ENCODE data around the gene PLCB1.

The PLCB1 gene

GRCh38 chr20:8714206-8714605, 582.1 kb downstream of the PLCB1 start:
- Histone ChIP-seq H2AK5ac (ENCODE audit: low read depth, low read length) (no peak overlapping the region), H3K27me3 (ENCODE audit: control insufficient read depth in 3 of 3, insufficient read depth in 3 of 3, low read depth in 1 of 3, low read length in 3 of 3) (no peaks in the 10 kb centered on the region), H2BK15ac (ENCODE audit: low read length) (no peak overlapping the region), H3K23ac (ENCODE audit: low read depth, low read length, poor library complexity) (no peak overlapping the region), H2BK5ac (ENCODE audit: low read length) (no peak overlapping the region), H4K8ac (ENCODE audit: low read depth, low read length) (no peak overlapping the region), H2AFZ (ENCODE audit: low read length) (no peak overlapping the region), H3K27ac (replicated peaks; ENCODE audit: low read length) (no peak overlapping the region), H2BK120ac (ENCODE audit: low read depth, low read length) (no peak overlapping the region), H3K36me3 (replicated peaks in 1 of 2; ENCODE audit: control insufficient read depth in 2 of 2, insufficient read depth in 2 of 2, low read length in 2 of 2) (peaks cover 0 to 3% of the 10 kb centered on the region in 2 donors), H3K4me3 (ENCODE audit: low read length in 2 of 2) (no peak overlapping the region), H3K4ac (ENCODE audit: low read length) (no peak overlapping the region), H3K9ac (ENCODE audit: low read depth, low read length, poor library complexity) (no peak overlapping the region), H3K18ac (ENCODE audit: low read length) (no peak overlapping the region), H3K4me1 (ENCODE audit: control insufficient read depth in 2 of 2, insufficient read depth in 1 of 2, low read depth in 1 of 2, low read length in 2 of 2) (no peaks in the 10 kb centered on the region), H3K79me1 (ENCODE audit: low read depth, low read length) (no peaks in the 10 kb centered on the region), H3K4me2 (ENCODE audit: insufficient read depth, low read length, poor library complexity, severe bottlenecking) (no peak overlapping the region), H3K14ac (ENCODE audit: low read length) (no peak overlapping the region), H4K91ac (ENCODE audit: low read depth, low read length, poor library complexity) (no peak overlapping the region), H2BK12ac (ENCODE audit: low read length) (no peak overlapping the region), H3K9me3 (replicated peaks in 1 of 2; ENCODE audit: control insufficient read depth in 2 of 2, insufficient read depth in 1 of 2, low read depth in 1 of 2, low read length in 2 of 2) (peaks cover 0 to 2% of the 10 kb centered on the region in 2 donors)
- DNase-seq (ENCODE audit: low spot score): no peak
- no CpG with 5 or more reads among the region's 3 CpGs for WGBS, 2 donors (ENCODE audit: extremely low coverage in 2 of 2, insufficient read length in 2 of 2, insufficient replicate concordance in 1 of 2)

- no peak overlapping the region for H3K23ac ChIP-seq (ENCODE audit: low read depth, low read length, poor library complexity)
Observed at GRCh38 chr20:8718279-8718678, 586.2 kb downstream of the PLCB1 start.

GRCh38 chr20:8720089-8720488, 588.0 kb downstream of the PLCB1 start:
- peaks cover 0 to 2% of the 10 kb centered on the region in 2 donors for H3K36me3 ChIP-seq (replicated peaks in 1 of 2; ENCODE audit: control insufficient read depth in 2 of 2, insufficient read depth in 2 of 2, low read length in 2 of 2)
- H3K18ac ChIP-seq (ENCODE audit: low read length): no peak overlapping the region
- no peak overlapping the region for H2BK120ac ChIP-seq (ENCODE audit: low read depth, low read length)
- no CpG with 5 or more reads among the region's 4 CpGs for WGBS, 2 donors (ENCODE audit: extremely low coverage in 2 of 2, insufficient read length in 2 of 2, insufficient replicate concordance in 1 of 2)
- H3K23ac ChIP-seq (ENCODE audit: low read depth, low read length, poor library complexity): no peak overlapping the region
- no peak for DNase-seq (ENCODE audit: low spot score)
- no peaks in the 10 kb centered on the region for H3K4me1 ChIP-seq (ENCODE audit: control insufficient read depth in 2 of 2, insufficient read depth in 1 of 2, low read depth in 1 of 2, low read length in 2 of 2)
- H2AK5ac ChIP-seq (ENCODE audit: low read depth, low read length): no peak overlapping the region
- no peak overlapping the region for H2AFZ ChIP-seq (ENCODE audit: low read length)
- no peak overlapping the region for H4K91ac ChIP-seq (ENCODE audit: low read depth, low read length, poor library complexity)
- H4K8ac ChIP-seq (ENCODE audit: low read depth, low read length): no peak overlapping the region
- no peak overlapping the region for H2BK5ac ChIP-seq (ENCODE audit: low read length)
- no peak overlapping the region for H2BK15ac ChIP-seq (ENCODE audit: low read length)
- H3K9me3 ChIP-seq (replicated peaks in 1 of 2; ENCODE audit: control insufficient read depth in 2 of 2, insufficient read depth in 1 of 2, low read depth in 1 of 2, low read length in 2 of 2): peaks cover 0 to 2% of the 10 kb centered on the region in 2 donors
- no peak overlapping the region for H3K27ac ChIP-seq (replicated peaks; ENCODE audit: low read length)
- H3K79me1 ChIP-seq (ENCODE audit: low read depth, low read length): no peaks in the 10 kb centered on the region
- no peak overlapping the region for H3K4ac ChIP-seq (ENCODE audit: low read length)
- H2BK12ac ChIP-seq (ENCODE audit: low read length): no peak overlapping the region
- no peak overlapping the region for H3K14ac ChIP-seq (ENCODE audit: low read length)
- H3K4me3 ChIP-seq (ENCODE audit: low read length in 2 of 2): no peak overlapping the region
- no peak overlapping the region for H3K9ac ChIP-seq (ENCODE audit: low read depth, low read length, poor library complexity)
- H3K27me3 ChIP-seq (ENCODE audit: control insufficient read depth in 3 of 3, insufficient read depth in 3 of 3, low read depth in 1 of 3, low read length in 3 of 3): no peaks in the 10 kb centered on the region
- H3K4me2 ChIP-seq (ENCODE audit: insufficient read depth, low read length, poor library complexity, severe bottlenecking): no peak overlapping the region

More at GRCh38 chr20:8718279-8718678, 586.2 kb downstream of the PLCB1 start:
- no peaks in the 10 kb centered on the region for H3K4me1 ChIP-seq (ENCODE audit: control insufficient read depth in 2 of 2, insufficient read depth in 1 of 2, low read depth in 1 of 2, low read length in 2 of 2)
- no peak overlapping the region for H4K91ac ChIP-seq (ENCODE audit: low read depth, low read length, poor library complexity)
- H3K18ac ChIP-seq (ENCODE audit: low read length): no peak overlapping the region
- H3K4me2 ChIP-seq (ENCODE audit: insufficient read depth, low read length, poor library complexity, severe bottlenecking): no peak overlapping the region
- WGBS, 2 donors (ENCODE audit: extremely low coverage in 2 of 2, insufficient read length in 2 of 2, insufficient replicate concordance in 1 of 2): no CpG with 5 or more reads among the region's 4 CpGs
- no peak overlapping the region for H2BK120ac ChIP-seq (ENCODE audit: low read depth, low read length)
- H4K8ac ChIP-seq (ENCODE audit: low read depth, low read length): no peak overlapping the region
- no peaks in the 10 kb centered on the region for H3K79me1 ChIP-seq (ENCODE audit: low read depth, low read length)
- no peak overlapping the region for H3K4me3 ChIP-seq (ENCODE audit: low read length in 2 of 2)
- no peaks in the 10 kb centered on the region for H3K27me3 ChIP-seq (ENCODE audit: control insufficient read depth in 3 of 3, insufficient read depth in 3 of 3, low read depth in 1 of 3, low read length in 3 of 3)
- H3K14ac ChIP-seq (ENCODE audit: low read length): no peak overlapping the region
- H2AK5ac ChIP-seq (ENCODE audit: low read depth, low read length): no peak overlapping the region
- no peak overlapping the region for H3K27ac ChIP-seq (replicated peaks; ENCODE audit: low read length)
- H2BK12ac ChIP-seq (ENCODE audit: low read length): no peak overlapping the region
- no peak overlapping the region for H2BK5ac ChIP-seq (ENCODE audit: low read length)
- H3K36me3 ChIP-seq (replicated peaks in 1 of 2; ENCODE audit: control insufficient read depth in 2 of 2, insufficient read depth in 2 of 2, low read length in 2 of 2): no peaks in the 10 kb centered on the region
- no peak overlapping the region for H2AFZ ChIP-seq (ENCODE audit: low read length)
- H3K9ac ChIP-seq (ENCODE audit: low read depth, low read length, poor library complexity): no peak overlapping the region
- peaks cover 0 to 2% of the 10 kb centered on the region in 2 donors for H3K9me3 ChIP-seq (replicated peaks in 1 of 2; ENCODE audit: control insufficient read depth in 2 of 2, insufficient read depth in 1 of 2, low read depth in 1 of 2, low read length in 2 of 2)
- H3K4ac ChIP-seq (ENCODE audit: low read length): no peak overlapping the region
- no peak overlapping the region for H2BK15ac ChIP-seq (ENCODE audit: low read length)
- no peak for DNase-seq (ENCODE audit: low spot score)

DNA sequence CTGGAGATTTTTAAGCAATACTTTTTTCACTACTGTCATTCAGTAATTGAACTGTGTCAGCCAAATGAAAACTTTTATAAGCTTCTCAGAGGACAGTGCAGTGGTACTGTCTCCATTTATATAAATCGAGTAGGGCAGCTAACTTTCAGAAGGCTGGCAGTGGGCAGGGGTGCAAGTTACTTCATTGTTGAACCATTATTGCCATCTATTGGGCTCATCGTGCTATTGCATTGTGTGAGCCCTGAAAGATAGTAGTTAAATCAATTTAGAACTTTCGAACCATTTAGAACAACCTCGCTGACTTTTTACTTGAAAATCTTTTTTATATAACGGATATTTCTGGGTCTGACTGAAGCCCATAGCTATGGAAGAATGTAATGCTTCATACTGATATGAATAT, 589.0 kb downstream of the PLCB1 start:
- H2BK12ac ChIP-seq (ENCODE audit: low read length): no peak overlapping the region
- H3K9me3 ChIP-seq (replicated peaks in 1 of 2; ENCODE audit: control insufficient read depth in 2 of 2, insufficient read depth in 1 of 2, low read depth in 1 of 2, low read length in 2 of 2): peaks cover 0 to 2% of the 10 kb centered on the region in 2 donors
- no peak overlapping the region for H2BK5ac ChIP-seq (ENCODE audit: low read length)
- H3K9ac ChIP-seq (ENCODE audit: low read depth, low read length, poor library complexity): no peak overlapping the region
- no peak overlapping the region for H2AFZ ChIP-seq (ENCODE audit: low read length)
- H3K23ac ChIP-seq (ENCODE audit: low read depth, low read length, poor library complexity): no peak overlapping the region
- H2AK5ac ChIP-seq (ENCODE audit: low read depth, low read length): no peak overlapping the region
- H4K8ac ChIP-seq (ENCODE audit: low read depth, low read length): no peak overlapping the region
- H3K4me2 ChIP-seq (ENCODE audit: insufficient read depth, low read length, poor library complexity, severe bottlenecking): no peak overlapping the region
- no peaks in the 10 kb centered on the region for H3K4me1 ChIP-seq (ENCODE audit: control insufficient read depth in 2 of 2, insufficient read depth in 1 of 2, low read depth in 1 of 2, low read length in 2 of 2)
- no peak overlapping the region for H3K14ac ChIP-seq (ENCODE audit: low read length)
- H3K27ac ChIP-seq (replicated peaks; ENCODE audit: low read length): no peak overlapping the region
- no peak overlapping the region for H3K4me3 ChIP-seq (ENCODE audit: low read length in 2 of 2)
- no peak overlapping the region for H2BK120ac ChIP-seq (ENCODE audit: low read depth, low read length)
- H3K27me3 ChIP-seq (ENCODE audit: control insufficient read depth in 3 of 3, insufficient read depth in 3 of 3, low read depth in 1 of 3, low read length in 3 of 3): no peaks in the 10 kb centered on the region
- peaks cover 0 to 8% of the 10 kb centered on the region in 2 donors for H3K36me3 ChIP-seq (replicated peaks in 1 of 2; ENCODE audit: control insufficient read depth in 2 of 2, insufficient read depth in 2 of 2, low read length in 2 of 2)
- WGBS, 2 donors (ENCODE audit: extremely low coverage in 2 of 2, insufficient read length in 2 of 2, insufficient replicate concordance in 1 of 2): no CpG with 5 or more reads among the region's 5 CpGs
- no peak overlapping the region for H2BK15ac ChIP-seq (ENCODE audit: low read length)
- H3K18ac ChIP-seq (ENCODE audit: low read length): no peak overlapping the region
- no peak overlapping the region for H3K4ac ChIP-seq (ENCODE audit: low read length)
- DNase-seq (ENCODE audit: low spot score): peak; percentile 41
- H3K79me1 ChIP-seq (ENCODE audit: low read depth, low read length): no peaks in the 10 kb centered on the region
- no peak overlapping the region for H4K91ac ChIP-seq (ENCODE audit: low read depth, low read length, poor library complexity)

Measured in neuronal stem cell (in vitro differentiated cells).